HG03342 (cell line): ENCODE data around the gene NUDT22.

Experiments used
- ATAC-seq: cut with Tn5 transposase; IDR thresholded peaks from one replicate; pipeline ENCODE4 v1.9.1; 2021; ENCODE audit warnings: mild to moderate bottlenecking, moderate library complexity; ENCODE audit not compliant: unreplicated experiment

The NUDT22 gene

GRCh38 chr11:64253043-64253442 lies 27.0 kb downstream of the NUDT22 start:
- no peak for ATAC-seq

- no peak for ATAC-seq
These were observed 27.4 kb downstream of the NUDT22 start for GRCh38 chr11:64253481-64253880.

- no peak for ATAC-seq
These were observed 28.3 kb downstream of the NUDT22 start for GRCh38 chr11:64254326-64254725.

GRCh38 chr11:64255135-64256128 lies 29.4 kb downstream of the NUDT22 start:
- no peak for ATAC-seq

- no peak for ATAC-seq
These were observed 30.2 kb downstream of the NUDT22 start for GRCh38 chr11:64256300-64256699.

GRCh38 chr11:64258356-64258755 lies 32.3 kb downstream of the NUDT22 start:
- ATAC-seq = no peak

- no peak for ATAC-seq
These were observed 33.0 kb downstream of the NUDT22 start for GRCh38 chr11:64258946-64259532.

GRCh38 chr11:64259533-64260067 lies 33.5 kb downstream of the NUDT22 start:
- no peak for ATAC-seq

- no peak for ATAC-seq
These were observed 34.2 kb downstream of the NUDT22 start for GRCh38 chr11:64260147-64260708.

- ATAC-seq = no peak
These were observed 35.5 kb downstream of the NUDT22 start for GRCh38 chr11:64261556-64262080.

- ATAC-seq = no peak
These were observed 36.4 kb downstream of the NUDT22 start for GRCh38 chr11:64262271-64263002.

GRCh38 chr11:64263021-64263946 lies 37.2 kb downstream of the NUDT22 start:
- no peak for ATAC-seq

- no peak for ATAC-seq
These were observed 37.9 kb downstream of the NUDT22 start for GRCh38 chr11:64263947-64264317.

GRCh38 chr11:64264371-64264852 lies 38.3 kb downstream of the NUDT22 start:
- ATAC-seq = no peak

- ATAC-seq = no peak
These were observed 39.4 kb downstream of the NUDT22 start for GRCh38 chr11:64265176-64266160.

GRCh38 chr11:64266339-64266738 lies 40.3 kb downstream of the NUDT22 start:
- no peak for ATAC-seq

GRCh38 chr11:64267207-64267945 lies 41.3 kb downstream of the NUDT22 start:
- no peak for ATAC-seq
